GM12865 (cell line): ENCODE data around the gene C11orf24.
A peak's percentile ranks its signal among the peaks of the same experiment; 100 is the strongest.

Experiments used
- DNase-seq: peaks from one replicate; pipeline ENCODE4 v3.0.0; 2010; ENCODE audit warnings: low read depth
- H3K4me3 ChIP-seq: 2 replicates; pipeline ENCODE4 v1.5.1; 2011; ENCODE audit warnings: mild to moderate bottlenecking, low read depth, low read length, control low read depth
- CTCF ChIP-seq: IDR thresholded peaks from 2 replicates; pipeline ENCODE4 v1.5.1; 2011; ENCODE audit warnings: low read length, control low read depth, low read depth, inconsistent platforms; ENCODE audit not compliant: insufficient read depth; ENCODE audit errors: missing control alignments

The C11orf24 gene

GRCh38 chr11:68312780-68313573 is 41.2 kb upstream of the C11orf24 start:
- H3K4me3 ChIP-seq, result peak overlapping the region; percentile 62
- no peak for TF ChIP-seq CTCF
- peak; percentile 38 for DNase-seq

GRCh38 chr11:68312117-68312779 is 40.5 kb upstream of the C11orf24 start, which contains the start of gene LRP5:
TSS of gene LRP5 (plus strand) at chr11:68312591. CDS start at chr11:68312715, 124 bp downstream.
- TF ChIP-seq CTCF, result no peak
- peak within 1 kb of the TSS; percentile 62 for H3K4me3 ChIP-seq
- peak; percentile 40 for DNase-seq

GRCh38 chr11:68311160-68312116 is 39.7 kb upstream of the C11orf24 start:
- H3K4me3 ChIP-seq, result no peak overlapping the region; the same call in 1 of the 2 replicates
- no peak for TF ChIP-seq CTCF
- DNase-seq, result no peak

GRCh38 chr11:68309621-68310185 is 37.9 kb upstream of the C11orf24 start:
- H3K4me3 ChIP-seq, result no peak overlapping the region
- no peak for TF ChIP-seq CTCF
- DNase-seq, result no peak

GRCh38 chr11:68308068-68308467 is 36.3 kb upstream of the C11orf24 start:
- no peak for TF ChIP-seq CTCF
- no peak for DNase-seq
- no peak overlapping the region for H3K4me3 ChIP-seq

GRCh38 chr11:68306636-68307035 is 34.9 kb upstream of the C11orf24 start:
- no peak overlapping the region for H3K4me3 ChIP-seq
- DNase-seq, result no peak
- TF ChIP-seq CTCF, result no peak
